CD4-positive, alpha-beta T cell (primary cell): ENCODE measurements around the gene HSFX4. TPM values are rescaled to one million over a fixed set of nuclear protein-coding genes. Genes with fewer than 3 reads are reported as not detected.
"Not testable (repeated sequence)": the region's sequence is repeated elsewhere in the genome, so short reads cannot be mapped to it uniquely, and the experiment has no call there.

Experiments used
- ATAC-seq: fragments of 200-7000 bp; cut with Tn5 transposase; one replicate; pipeline ENCODE4 v1.10.0; 2022; ENCODE audit warnings: mild to moderate bottlenecking; ENCODE audit not compliant: poor library complexity
- CTCF ChIA-PET: fragments of 350-600 bp; sonication (Branson Sonifier 250); formaldehyde crosslinking; loops from one replicate; lab custom pipeline; 2021; ENCODE audit warnings: antibody characterized with exemption, inconsistent platforms; lab: Charles Lee
- POLR2A ChIA-PET: fragments of 350-600 bp; sonication (Branson Sonifier 250); formaldehyde crosslinking; loops from one replicate; lab custom pipeline; 2021; ENCODE audit warnings: antibody characterized with exemption, inconsistent platforms; lab: Charles Lee
- DNase-seq, 14 experiments: peaks; one replicate each; pipeline ENCODE4 v3.0.0-alpha.2; 2013 to 2020; ENCODE audit warnings: mixed read lengths in 2 of 14
- H3K27ac ChIP-seq, 2 donors: one replicate each; pipeline versions ENCODE4 v1.5.1 to v1.7.0; 2013; ENCODE audit warnings: low read length in 2 of 2, low read depth in 1 of 2, mild to moderate bottlenecking in 1 of 2
- H3K27me3 ChIP-seq, 2 experiments: 1 replicate in 1 of 2; 2 replicates in 1 of 2; pipeline versions ENCODE4 v1.6.1 to v1.7.0; 2013; ENCODE audit warnings: low read length in 2 of 2, control low read depth in 1 of 2, mild to moderate bottlenecking in 1 of 2, moderate library complexity in 1 of 2; ENCODE audit not compliant: insufficient read depth in 2 of 2, control insufficient read depth in 1 of 2
- H3K36me3 ChIP-seq: one replicate; pipeline ENCODE4 v1.6.1; 2013; ENCODE audit warnings: low read length, control low read depth; ENCODE audit not compliant: insufficient read depth
- H3K4me1 ChIP-seq: one replicate; pipeline ENCODE4 v1.6.1; 2013; ENCODE audit warnings: low read length, control low read depth; ENCODE audit not compliant: insufficient read depth
- H3K4me3 ChIP-seq: one replicate; pipeline ENCODE4 v1.5.1; 2013; ENCODE audit warnings: mild to moderate bottlenecking, low read length, moderate library complexity
- H3K9me3 ChIP-seq, 2 experiments: 1 replicate in 1 of 2; 2 replicates in 1 of 2; pipeline versions ENCODE4 v1.6.1 to v1.7.0; 2013; ENCODE audit warnings: low read length in 2 of 2, mild to moderate bottlenecking in 2 of 2, control low read depth in 1 of 2, moderate library complexity in 1 of 2; ENCODE audit not compliant: control insufficient read depth in 1 of 2, insufficient read depth in 1 of 2
- H3K27ac Mint-ChIP-seq: one replicate; pipeline ENCODE4 v1.8.0; 2020; ENCODE audit warnings: mixed read lengths
- H3K27me3 Mint-ChIP-seq: one replicate; pipeline ENCODE4 v1.8.0; 2021; ENCODE audit warnings: mixed read lengths
- H3K36me3 Mint-ChIP-seq: one replicate; pipeline ENCODE4 v1.8.0; 2021; ENCODE audit warnings: low read depth, mixed read lengths
- H3K4me1 Mint-ChIP-seq: one replicate; pipeline ENCODE4 v1.8.0; 2021; ENCODE audit warnings: low read depth, mixed read lengths
- H3K4me3 Mint-ChIP-seq: one replicate; pipeline ENCODE4 v1.8.0; 2020; ENCODE audit warnings: mild to moderate bottlenecking, mixed read lengths
- H3K9me3 Mint-ChIP-seq: one replicate; pipeline ENCODE4 v1.8.0; 2020; ENCODE audit warnings: mixed read lengths
- intact Hi-C, 2 experiments: fragments of 100-400 bp; cut with DNase I in 1 of 2; cut with micrococcal nuclease in 1 of 2; formaldehyde crosslinking; loops; one replicate each; pipeline versions ENCODE4 v1.15.1 to v1.9.0; 2023 to 2025; cut with DNase I, micrococcal nuclease
- polyA plus RNA-seq, 2 donors: library from polyadenylated mRNA; unstranded; fragments of 120-200 nt; gene quantifications; one replicate each; pipeline ENCODE4 v1.2.1, GENCODE V29; 2013
- total RNA-seq, 174 experiments: library from RNA in 2 of 174; stranded (reverse) in 2 of 174; gene quantifications; one replicate each; pipeline ENCODE4 v1.2.3 and lab custom pipeline; 2021 to 2026
- TF ChIP-seq, protein P1 (sequence below): fragments of 200-600 bp; IDR thresholded peaks from one replicate; pipeline ENCODE4 v1.8.0; 2022; ENCODE audit warnings: antibody characterized with exemption, mild to moderate bottlenecking

The HSFX4 gene
- total RNA-seq (not detected), total RNA-seq (lab: John Stamatoyannopoulos, UW) (0 to 0.06 (median 0) reads per million in 172 experiments)
- 0.06 TPM for polyA plus RNA-seq (2013, experiment 1 of 2)
- 0.16 TPM for polyA plus RNA-seq (2013, experiment 2 of 2)

- H3K36me3 ChIP-seq, H3K27me3 ChIP-seq, intact Hi-C loops, POLR2A ChIA-PET, H3K9me3 Mint-ChIP-seq, H3K27me3 Mint-ChIP-seq, H3K27ac ChIP-seq, H3K9me3 ChIP-seq, H3K4me3 ChIP-seq, CTCF ChIA-PET, H3K4me1 ChIP-seq, H3K27ac Mint-ChIP-seq, H3K36me3 Mint-ChIP-seq, H3K4me1 Mint-ChIP-seq, H3K4me3 Mint-ChIP-seq, ATAC-seq, DNase-seq: not testable (repeated sequence)
These were observed at the start of gene HSFX4 for GRCh38 chrX:149929400-149929799. HSFX4 (plus strand) TSS chrX:149929573; CDS start chrX:149929645, 72 bp downstream.

- Histone ChIP-seq H3K4me3 (no peak within 1 kb of the TSS), H3K27me3 (no peaks in the 10 kb centered on the region), H3K9me3 (no peaks in the 10 kb centered on the region), H3K36me3 (no peaks in the 10 kb centered on the region), H3K27ac (no peak within 1 kb of the TSS), H3K4me1 (no peaks in the 10 kb centered on the region)
- POLR2A ChIA-PET, result no interaction called here
- H3K4me1 Mint-ChIP-seq, result no peaks in the 10 kb centered on the region
- H3K9me3 Mint-ChIP-seq, result no peaks in the 10 kb centered on the region
- DNase-seq, result no peak
- CTCF ChIA-PET, result no interaction called here
- H3K4me3 Mint-ChIP-seq, result no peak within 1 kb of the TSS
- no peaks in the 10 kb centered on the region for H3K27me3 Mint-ChIP-seq
- ATAC-seq, result no peak
- TF ChIP-seq, protein P1, sequence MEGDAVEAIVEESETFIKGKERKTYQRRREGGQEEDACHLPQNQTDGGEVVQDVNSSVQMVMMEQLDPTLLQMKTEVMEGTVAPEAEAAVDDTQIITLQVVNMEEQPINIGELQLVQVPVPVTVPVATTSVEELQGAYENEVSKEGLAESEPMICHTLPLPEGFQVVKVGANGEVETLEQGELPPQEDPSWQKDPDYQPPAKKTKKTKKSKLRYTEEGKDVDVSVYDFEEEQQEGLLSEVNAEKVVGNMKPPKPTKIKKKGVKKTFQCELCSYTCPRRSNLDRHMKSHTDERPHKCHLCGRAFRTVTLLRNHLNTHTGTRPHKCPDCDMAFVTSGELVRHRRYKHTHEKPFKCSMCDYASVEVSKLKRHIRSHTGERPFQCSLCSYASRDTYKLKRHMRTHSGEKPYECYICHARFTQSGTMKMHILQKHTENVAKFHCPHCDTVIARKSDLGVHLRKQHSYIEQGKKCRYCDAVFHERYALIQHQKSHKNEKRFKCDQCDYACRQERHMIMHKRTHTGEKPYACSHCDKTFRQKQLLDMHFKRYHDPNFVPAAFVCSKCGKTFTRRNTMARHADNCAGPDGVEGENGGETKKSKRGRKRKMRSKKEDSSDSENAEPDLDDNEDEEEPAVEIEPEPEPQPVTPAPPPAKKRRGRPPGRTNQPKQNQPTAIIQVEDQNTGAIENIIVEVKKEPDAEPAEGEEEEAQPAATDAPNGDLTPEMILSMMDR, result no peak
- H3K27ac Mint-ChIP-seq, result no peak within 1 kb of the TSS
- intact Hi-C loops, result no loop called here
- H3K36me3 Mint-ChIP-seq, result no peaks in the 10 kb centered on the region
These were observed 48.2 kb upstream of the HSFX4 start, which contains the start of gene MAGEA8 for GRCh38 chrX:149881081-149881711. MAGEA8 (plus strand) TSS chrX:149881183; CDS start chrX:149884273, 3,090 bp downstream.

GRCh38 chrX:149890828-149891227, 38.5 kb upstream of the HSFX4 start:
- H3K27ac Mint-ChIP-seq, H3K4me1 Mint-ChIP-seq, DNase-seq, H3K36me3 ChIP-seq, ATAC-seq, H3K36me3 Mint-ChIP-seq, H3K27me3 Mint-ChIP-seq, H3K4me1 ChIP-seq, CTCF ChIA-PET, H3K9me3 Mint-ChIP-seq, H3K4me3 ChIP-seq, H3K4me3 Mint-ChIP-seq, intact Hi-C loops, POLR2A ChIA-PET, H3K27ac ChIP-seq, H3K9me3 ChIP-seq, H3K27me3 ChIP-seq: not testable (repeated sequence)

DNA sequence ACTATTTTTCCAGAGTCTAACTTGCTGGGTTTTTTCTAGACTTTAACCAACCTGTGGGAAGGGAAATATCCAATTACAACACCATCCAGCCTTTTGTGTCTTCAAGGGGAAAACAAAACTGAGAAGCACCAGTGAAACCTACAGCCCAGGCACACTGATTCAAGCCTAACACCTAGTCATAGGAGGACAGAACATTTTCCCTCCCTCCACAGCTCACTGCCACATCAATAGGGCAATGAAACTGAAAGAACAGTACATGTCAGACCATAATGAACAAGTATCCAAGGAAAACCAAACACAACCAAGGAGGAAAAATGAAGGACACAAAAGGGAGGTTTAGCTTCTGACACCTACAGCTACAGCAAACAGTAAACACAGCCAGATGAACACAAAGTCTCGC, 30.8 kb upstream of the HSFX4 start:
- Mint-ChIP-seq H3K27me3 (no peaks in the 10 kb centered on the region), H3K36me3 (no peaks in the 10 kb centered on the region), H3K27ac (no peak overlapping the region), H3K9me3 (no peaks in the 10 kb centered on the region), H3K4me3 (no peak overlapping the region), H3K4me1 (no peaks in the 10 kb centered on the region)
- ATAC-seq, result no peak
- intact Hi-C loops, result no loop called here
- CTCF ChIA-PET, result no interaction called here
- no peaks in the 10 kb centered on the region for H3K9me3 ChIP-seq
- TF ChIP-seq, protein P1, result no peak
- no peaks in the 10 kb centered on the region for H3K36me3 ChIP-seq
- no peak overlapping the region for H3K27ac ChIP-seq
- POLR2A ChIA-PET, result no interaction called here
- H3K27me3 ChIP-seq, result peaks cover 0 to 5% of the 10 kb centered on the region in 2 experiments
- H3K4me3 ChIP-seq, result no peak overlapping the region
- no peak for DNase-seq
- H3K4me1 ChIP-seq, result no peaks in the 10 kb centered on the region
